Activated T-cell treated with anti-CD3 and anti-CD28 coated beads for 4 hours (primary cell): ENCODE results near the gene RELCH.

Experiments used
- DNase-seq: peaks from one replicate; pipeline ENCODE4 v3.0.0-alpha.2; 2020

Gene RELCH

GRCh38 chr18:62277045-62277444 lies 90.0 kb downstream of the RELCH start:
- no peak for DNase-seq

GRCh38 chr18:62279561-62279960 lies 92.5 kb downstream of the RELCH start:
- DNase-seq: no peak

- DNase-seq: no peak
These were observed 93.0 kb downstream of the RELCH start for GRCh38 chr18:62280058-62280457.

- DNase-seq: no peak
These were observed 93.7 kb downstream of the RELCH start for GRCh38 chr18:62280786-62281185.

- DNase-seq: no peak
These were observed 94.6 kb downstream of the RELCH start for GRCh38 chr18:62281684-62282083.

- no peak for DNase-seq
These were observed 95.2 kb downstream of the RELCH start for GRCh38 chr18:62282188-62282629.

GRCh38 chr18:62284637-62285036 lies 97.6 kb downstream of the RELCH start:
- no peak for DNase-seq

- DNase-seq: no peak
These were observed 98.2 kb downstream of the RELCH start for GRCh38 chr18:62285281-62285680.

GRCh38 chr18:62287781-62288664 lies 101.0 kb downstream of the RELCH start:
- no peak for DNase-seq

GRCh38 chr18:62288665-62289008 lies 101.6 kb downstream of the RELCH start:
- no peak for DNase-seq

- no peak for DNase-seq
These were observed 102.0 kb downstream of the RELCH start for GRCh38 chr18:62289047-62289446.

- DNase-seq: no peak
These were observed 107.0 kb downstream of the RELCH start for GRCh38 chr18:62294073-62294472.

- DNase-seq: no peak
These were observed 113.4 kb downstream of the RELCH start for GRCh38 chr18:62300359-62300963.

GRCh38 chr18:62301322-62301721 lies 114.3 kb downstream of the RELCH start:
- DNase-seq: no peak

GRCh38 chr18:62312851-62313250 lies 125.8 kb downstream of the RELCH start:
- no peak for DNase-seq

- no peak for DNase-seq
These were observed 131.4 kb downstream of the RELCH start for GRCh38 chr18:62318228-62319180.

- no peak for DNase-seq
These were observed 134.1 kb downstream of the RELCH start for GRCh38 chr18:62321201-62321600.

GRCh38 chr18:62323483-62324180 lies 136.6 kb downstream of the RELCH start:
- DNase-seq: no peak

GRCh38 chr18:62324181-62324828 lies 137.2 kb downstream of the RELCH start:
- no peak for DNase-seq

GRCh38 chr18:62324917-62325805 lies 138.1 kb downstream of the RELCH start, which contains the start of gene TNFRSF11A:
Gene TNFRSF11A (plus strand): TSS chr18:62325310. CDS start chr18:62325353, 43 bp downstream.
- peak; percentile 53 for DNase-seq
